Measurements from ENCODE around the gene CHGA. TPM values are rescaled to one million over a fixed set of nuclear protein-coding genes. Genes with fewer than 3 reads are reported as not detected.

CHGA gene
- total RNA-seq, 1 donor from 2014 or later = not detected

DNA sequence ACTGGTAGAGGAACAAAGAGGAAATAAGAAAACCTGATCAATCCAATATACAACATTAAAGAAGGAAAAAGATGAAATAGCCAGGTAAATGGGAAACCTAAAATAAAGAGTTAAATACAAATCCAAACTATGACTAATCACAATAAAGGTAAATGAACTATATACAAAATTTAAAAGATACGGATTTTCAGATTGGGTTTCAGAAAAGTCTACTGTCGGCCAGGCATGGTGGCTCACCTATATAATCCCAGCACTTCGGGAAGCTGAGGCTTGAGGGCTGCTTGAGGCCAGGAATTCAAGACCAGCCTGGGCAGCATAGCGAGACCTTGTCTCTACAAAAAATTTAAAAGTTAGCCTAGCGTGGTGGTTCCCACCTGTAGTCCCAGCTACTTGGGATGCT, 39.9 kb upstream of the CHGA start:
- no peak overlapping the region for H3K4me3 ChIP-seq (ENCODE audit: low read depth, low read length)
- H3K27me3 ChIP-seq (ENCODE audit: control insufficient read depth, insufficient read depth, low read length) = peaks cover 32% of the 10 kb centered on the region
- TF ChIP-seq, protein P1, sequence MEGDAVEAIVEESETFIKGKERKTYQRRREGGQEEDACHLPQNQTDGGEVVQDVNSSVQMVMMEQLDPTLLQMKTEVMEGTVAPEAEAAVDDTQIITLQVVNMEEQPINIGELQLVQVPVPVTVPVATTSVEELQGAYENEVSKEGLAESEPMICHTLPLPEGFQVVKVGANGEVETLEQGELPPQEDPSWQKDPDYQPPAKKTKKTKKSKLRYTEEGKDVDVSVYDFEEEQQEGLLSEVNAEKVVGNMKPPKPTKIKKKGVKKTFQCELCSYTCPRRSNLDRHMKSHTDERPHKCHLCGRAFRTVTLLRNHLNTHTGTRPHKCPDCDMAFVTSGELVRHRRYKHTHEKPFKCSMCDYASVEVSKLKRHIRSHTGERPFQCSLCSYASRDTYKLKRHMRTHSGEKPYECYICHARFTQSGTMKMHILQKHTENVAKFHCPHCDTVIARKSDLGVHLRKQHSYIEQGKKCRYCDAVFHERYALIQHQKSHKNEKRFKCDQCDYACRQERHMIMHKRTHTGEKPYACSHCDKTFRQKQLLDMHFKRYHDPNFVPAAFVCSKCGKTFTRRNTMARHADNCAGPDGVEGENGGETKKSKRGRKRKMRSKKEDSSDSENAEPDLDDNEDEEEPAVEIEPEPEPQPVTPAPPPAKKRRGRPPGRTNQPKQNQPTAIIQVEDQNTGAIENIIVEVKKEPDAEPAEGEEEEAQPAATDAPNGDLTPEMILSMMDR (IDR thresholded peaks at IDR 0.05; ENCODE audit: insufficient read depth, low read length, poor library complexity, severe bottlenecking) = no peak
- no peaks in the 10 kb centered on the region for H3K36me3 ChIP-seq (ENCODE audit: control insufficient read depth, insufficient read depth, low read length)
- DNase-seq (ENCODE audit: low read depth) = no peak

DNA sequence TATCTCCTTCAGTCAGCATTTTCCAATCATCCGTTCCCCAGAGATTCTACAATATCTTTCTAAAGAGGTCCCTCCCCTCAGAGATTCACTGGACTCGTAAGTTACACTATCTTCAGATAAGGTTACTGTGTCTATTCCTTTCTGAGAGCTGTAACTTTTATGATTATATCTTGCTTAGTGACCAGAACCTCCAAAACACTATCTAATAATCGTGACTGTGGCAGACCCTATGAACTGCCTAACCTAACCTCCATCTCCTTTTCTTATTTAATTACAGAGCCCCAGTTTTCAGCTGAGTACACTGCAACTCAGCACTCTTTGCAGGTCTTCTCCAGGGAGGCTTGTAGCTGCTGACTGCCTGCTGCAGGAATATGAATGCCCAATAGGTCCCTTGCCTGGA, 38.5 kb upstream of the CHGA start:
- no peak overlapping the region for H3K4me3 ChIP-seq (ENCODE audit: low read depth, low read length)
- TF ChIP-seq, protein P1 (IDR thresholded peaks at IDR 0.05; ENCODE audit: insufficient read depth, low read length, poor library complexity, severe bottlenecking) = no peak
- H3K36me3 ChIP-seq (ENCODE audit: control insufficient read depth, insufficient read depth, low read length) = no peaks in the 10 kb centered on the region
- no peak for DNase-seq (ENCODE audit: low read depth)
- H3K27me3 ChIP-seq (ENCODE audit: control insufficient read depth, insufficient read depth, low read length) = peaks cover 26% of the 10 kb centered on the region

DNA sequence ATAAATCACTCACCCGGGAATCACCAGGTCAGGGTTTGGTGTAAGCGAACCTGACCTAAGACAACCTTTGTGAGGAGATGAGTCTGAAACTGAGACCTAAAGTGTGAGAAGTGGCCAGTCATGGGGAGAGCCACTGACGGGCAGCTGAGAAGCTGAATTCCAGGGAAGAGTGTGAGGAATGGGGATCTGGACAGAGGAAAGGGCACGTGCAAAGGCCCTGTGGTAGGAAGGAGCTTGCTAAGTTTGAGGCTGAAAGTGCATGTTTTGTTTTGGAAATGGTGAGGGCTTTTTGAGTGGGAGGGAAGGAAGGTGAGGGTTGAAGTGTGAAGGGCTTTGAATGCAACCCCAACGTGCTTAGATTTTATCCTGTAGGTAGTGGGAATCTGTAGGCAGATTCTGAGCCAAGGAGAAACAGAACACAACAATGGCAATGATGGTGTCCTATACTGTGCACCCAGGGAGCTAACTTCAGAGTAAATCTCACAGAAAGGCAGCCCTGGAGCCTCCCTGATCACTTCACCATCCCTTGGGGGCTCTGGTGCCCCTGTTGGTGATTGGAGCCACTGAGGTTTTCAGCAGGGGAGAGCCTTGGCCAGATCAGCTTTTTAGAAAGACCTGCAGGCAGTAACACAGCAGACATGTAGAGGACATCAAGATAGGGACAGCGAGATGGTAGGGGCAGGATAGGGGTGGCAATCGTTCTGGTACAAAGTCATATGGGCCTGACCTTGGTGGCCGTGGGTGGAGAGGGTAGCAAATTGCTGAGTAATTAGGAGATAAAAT, 37.5 kb upstream of the CHGA start:
- Histone ChIP-seq H3K4me3 (ENCODE audit: low read depth, low read length) (no peak overlapping the region), H3K36me3 (ENCODE audit: control insufficient read depth, insufficient read depth, low read length) (no peaks in the 10 kb centered on the region), H3K27me3 (ENCODE audit: control insufficient read depth, insufficient read depth, low read length) (peaks cover 23% of the 10 kb centered on the region)
- TF ChIP-seq, protein P1 (IDR thresholded peaks at IDR 0.05; ENCODE audit: insufficient read depth, low read length, poor library complexity, severe bottlenecking) = no peak
- no peak for DNase-seq (ENCODE audit: low read depth)

DNA sequence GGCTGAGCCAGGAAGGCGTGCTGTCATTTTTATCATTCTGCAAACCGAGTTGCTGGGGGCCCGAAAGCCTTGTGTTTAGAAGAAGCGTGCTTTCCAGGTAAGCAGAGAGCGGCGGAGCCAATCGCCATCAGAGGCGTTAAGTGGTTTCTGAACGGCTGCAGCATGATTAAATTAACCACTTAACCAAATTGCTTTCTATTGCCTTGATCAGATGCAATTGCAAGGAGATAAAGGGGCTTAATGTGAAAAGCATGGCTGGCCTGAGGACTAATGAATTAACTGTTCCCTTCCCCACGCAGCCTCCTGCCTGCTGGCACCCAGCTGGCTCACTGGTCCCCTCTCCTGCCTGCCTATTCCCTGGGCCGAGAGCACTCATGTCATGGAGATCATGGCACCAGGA, 36.6 kb upstream of the CHGA start:
- Histone ChIP-seq H3K36me3 (ENCODE audit: control insufficient read depth, insufficient read depth, low read length) (no peaks in the 10 kb centered on the region), H3K27me3 (ENCODE audit: control insufficient read depth, insufficient read depth, low read length) (peaks cover 14% of the 10 kb centered on the region), H3K4me3 (ENCODE audit: low read depth, low read length) (no peak overlapping the region)
- no peak for DNase-seq (ENCODE audit: low read depth)
- TF ChIP-seq, protein P1 (IDR thresholded peaks at IDR 0.05; ENCODE audit: insufficient read depth, low read length, poor library complexity, severe bottlenecking) = no peak

DNA sequence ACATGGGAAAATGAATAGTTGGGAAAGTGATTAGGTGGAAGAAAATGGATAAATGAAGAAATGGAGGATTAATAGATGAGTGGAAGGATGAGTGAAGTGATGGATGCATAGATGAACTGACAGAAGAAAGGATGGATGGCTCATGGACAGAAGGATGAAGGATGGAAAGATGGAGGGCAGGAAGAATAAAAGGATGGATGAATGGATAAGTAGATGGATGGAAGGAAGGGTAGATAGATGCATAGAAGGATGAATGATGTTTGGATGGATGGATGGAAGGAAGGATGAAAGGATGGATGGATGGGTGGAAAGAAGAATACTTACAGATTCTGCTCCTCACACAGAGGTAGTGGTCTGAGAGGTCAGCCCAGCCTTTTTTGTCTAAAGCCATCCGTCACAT, 35.8 kb upstream of the CHGA start:
- TF ChIP-seq, protein P1 (IDR thresholded peaks at IDR 0.05; ENCODE audit: insufficient read depth, low read length, poor library complexity, severe bottlenecking) = no peak
- H3K36me3 ChIP-seq (ENCODE audit: control insufficient read depth, insufficient read depth, low read length) = no peaks in the 10 kb centered on the region
- H3K4me3 ChIP-seq (ENCODE audit: low read depth, low read length) = no peak overlapping the region
- DNase-seq (ENCODE audit: low read depth) = no peak
- H3K27me3 ChIP-seq (ENCODE audit: control insufficient read depth, insufficient read depth, low read length) = peaks cover 14% of the 10 kb centered on the region

DNA sequence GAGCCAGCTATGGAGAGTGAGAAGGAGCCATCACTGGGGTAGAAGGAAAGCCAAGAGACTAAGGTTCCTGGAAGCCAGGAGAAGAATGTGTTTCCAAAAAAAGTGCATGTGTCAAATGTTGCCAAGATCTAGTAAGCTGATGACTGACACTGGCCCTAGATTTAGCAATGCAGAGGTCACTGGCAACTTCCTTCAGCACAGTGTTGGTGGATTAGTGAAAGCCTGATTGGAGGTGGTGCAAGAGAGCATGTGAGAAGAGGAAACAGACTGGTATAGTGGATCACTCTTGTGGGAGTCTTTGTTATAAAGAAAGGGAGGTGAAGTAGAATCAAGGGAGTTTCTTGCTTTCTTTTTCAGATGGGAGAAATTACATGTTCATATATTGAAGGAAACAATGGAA, 34.1 kb upstream of the CHGA start:
- TF ChIP-seq, protein P1 (IDR thresholded peaks at IDR 0.05; ENCODE audit: insufficient read depth, low read length, poor library complexity, severe bottlenecking) = no peak
- H3K36me3 ChIP-seq (ENCODE audit: control insufficient read depth, insufficient read depth, low read length) = no peaks in the 10 kb centered on the region
- no peak for DNase-seq (ENCODE audit: low read depth)
- no peak overlapping the region for H3K4me3 ChIP-seq (ENCODE audit: low read depth, low read length)
- peaks cover 14% of the 10 kb centered on the region for H3K27me3 ChIP-seq (ENCODE audit: control insufficient read depth, insufficient read depth, low read length)
